ENCODE results near the gene PIGT.

DNA sequence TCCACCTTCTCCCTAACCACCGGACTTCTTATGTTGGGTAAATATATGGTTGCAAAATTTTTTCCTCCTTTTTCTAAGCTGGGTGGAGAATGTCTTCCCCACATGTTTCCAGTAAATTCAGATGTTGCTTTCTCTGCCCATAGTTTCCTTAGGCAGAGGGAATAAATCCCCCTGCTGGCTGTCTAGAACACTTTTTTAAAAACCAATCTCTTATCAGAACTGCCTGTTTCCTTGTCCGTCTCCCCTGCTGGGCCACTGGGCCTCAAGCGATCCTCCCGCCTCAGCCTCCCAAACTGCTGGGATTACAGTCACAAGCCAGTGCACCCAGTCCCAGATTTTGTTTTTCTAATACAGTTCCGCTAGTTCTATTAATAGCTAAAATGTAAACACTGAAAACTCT, 43.7 kb downstream of the PIGT start:
- TF ChIP-seq POLR2A (IDR thresholded peaks at IDR 0.05; ENCODE audit: low read depth, low read length) = no peak
- no peak for TF ChIP-seq POLR2AphosphoS5 (IDR thresholded peaks at IDR 0.05; ENCODE audit: low read depth, low read length)
